ENCODE results near the gene UGT1A10.

UGT1A10 gene

DNA sequence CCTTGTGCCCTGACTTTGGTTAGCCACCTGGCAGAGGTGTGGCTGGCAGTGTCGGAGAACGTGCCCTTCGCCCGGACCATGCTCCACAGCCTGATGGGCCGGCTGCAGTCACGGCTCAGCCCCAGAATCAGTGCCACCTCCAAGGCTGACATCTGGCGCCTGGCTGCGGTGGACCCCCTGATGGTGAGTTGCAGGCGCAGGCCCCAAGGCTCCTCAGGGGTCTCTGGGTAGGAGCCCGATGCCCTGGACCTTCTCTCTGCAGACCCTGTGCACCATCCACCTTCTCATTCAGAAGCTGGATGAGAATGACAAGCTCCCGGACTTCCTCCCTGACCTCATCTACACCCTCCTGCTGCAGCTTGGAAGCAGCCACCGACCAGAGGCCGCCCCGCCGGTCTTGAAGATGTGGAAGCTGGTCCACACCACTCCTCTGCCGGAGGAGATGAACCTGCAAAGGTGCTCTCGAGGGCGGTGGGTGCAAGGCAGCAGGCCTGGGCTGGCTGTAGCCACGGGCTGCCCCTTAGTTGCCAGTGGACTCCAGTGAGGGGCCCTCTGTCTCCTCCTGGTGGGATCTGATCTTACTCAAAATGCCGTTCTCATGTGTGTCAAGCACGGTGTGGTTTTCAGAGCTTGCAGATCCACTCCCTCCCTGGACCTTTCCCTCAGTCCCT lies 186.0 kb downstream of the UGT1A10 start:
- no peak for DNase-seq (ENCODE audit: low spot score)

All from GM03348 (cell line).